Esophagus squamous epithelium (tissue), 4 donors: Measurements from ENCODE around the gene SPAAR.

ENCODE experiments used
- CTCF ChIP-seq, 6 experiments: fragments of 450-650 bp in 4 of 6; fragments of 200-600 bp in 2 of 6; sonication (generic) in 2 of 6; IDR thresholded peaks; one replicate each; pipeline ENCODE4 v1.5.1; 2016 to 2019; ENCODE audit warnings: antibody characterized with exemption in 6 of 6, mild to moderate bottlenecking in 4 of 6, moderate library complexity in 4 of 6
- POLR2A ChIP-seq, 4 donors: fragments of 450-650 bp; IDR thresholded peaks; one replicate each; pipeline ENCODE4 v1.6.1; 2017; ENCODE audit warnings: antibody characterized with exemption in 4 of 4, mild to moderate bottlenecking in 4 of 4, moderate library complexity in 3 of 4

- TF ChIP-seq CTCF (IDR thresholded peaks at IDR 0.05): no peak
- no peak for TF ChIP-seq POLR2A (IDR thresholded peaks at IDR 0.05)
These were observed 6.5 kb downstream of the SPAAR start for GRCh38 chr9:35915681-35916294.
